ENCODE measurements around the gene CCDC124. TPM values are rescaled to one million over a fixed set of nuclear protein-coding genes. Genes with fewer than 3 reads are reported as not detected.
A peak's percentile ranks its signal among the peaks of the same experiment; 100 is the strongest.

The CCDC124 gene
- total RNA-seq, 1 donor from 2014 or later = 122 TPM

- no peak overlapping the region for H3K27ac Mint-ChIP-seq (ENCODE audit: unreplicated experiment)
- H3K4me1 Mint-ChIP-seq = peaks cover 9% of the 10 kb centered on the region
- TF ChIP-seq CTCF (conservative IDR thresholded peaks at IDR 0.05) = no peak
- no peak for DNase-seq (ENCODE audit: low read depth, low spot score)
- peaks cover 1% of the 10 kb centered on the region for H3K27me3 Mint-ChIP-seq (ENCODE audit: low read depth)
- H3K4me3 Mint-ChIP-seq = no peak overlapping the region
- H3K9me3 Mint-ChIP-seq = no peaks in the 10 kb centered on the region
- no peaks in the 10 kb centered on the region for H3K36me3 Mint-ChIP-seq (ENCODE audit: low read depth)
Measured at GRCh38 chr19:17937371-17937900, 4.6 kb downstream of the CCDC124 start.

- no peak overlapping the region for H3K27ac Mint-ChIP-seq (ENCODE audit: unreplicated experiment)
- H3K9me3 Mint-ChIP-seq = no peaks in the 10 kb centered on the region
- TF ChIP-seq CTCF (conservative IDR thresholded peaks at IDR 0.05) = peak; percentile 94
- peak; percentile 77 for DNase-seq (ENCODE audit: low read depth, low spot score)
- no peaks in the 10 kb centered on the region for H3K27me3 Mint-ChIP-seq (ENCODE audit: low read depth)
- H3K4me1 Mint-ChIP-seq = peaks cover 7% of the 10 kb centered on the region
- H3K4me3 Mint-ChIP-seq = peak overlapping the region; percentile 57
- no peaks in the 10 kb centered on the region for H3K36me3 Mint-ChIP-seq (ENCODE audit: low read depth)
Measured at GRCh38 chr19:17938092-17938845, 5.5 kb downstream of the CCDC124 start.

GRCh38 chr19:17942181-17942580 lies 9.4 kb downstream of the CCDC124 start:
- peaks cover 7% of the 10 kb centered on the region for H3K4me1 Mint-ChIP-seq
- no peaks in the 10 kb centered on the region for H3K9me3 Mint-ChIP-seq
- H3K27ac Mint-ChIP-seq (ENCODE audit: unreplicated experiment) = no peak overlapping the region
- DNase-seq (ENCODE audit: low read depth, low spot score) = no peak
- TF ChIP-seq CTCF (conservative IDR thresholded peaks at IDR 0.05) = no peak
- no peak overlapping the region for H3K4me3 Mint-ChIP-seq
- H3K36me3 Mint-ChIP-seq (ENCODE audit: low read depth) = no peaks in the 10 kb centered on the region
- peaks cover 5% of the 10 kb centered on the region for H3K27me3 Mint-ChIP-seq (ENCODE audit: low read depth)

GRCh38 chr19:17942582-17943273 lies 9.9 kb downstream of the CCDC124 start:
- Mint-ChIP-seq H3K36me3 (ENCODE audit: low read depth) (no peaks in the 10 kb centered on the region), H3K9me3 (no peaks in the 10 kb centered on the region), H3K27ac (ENCODE audit: unreplicated experiment) (no peak overlapping the region), H3K4me1 (peaks cover 11% of the 10 kb centered on the region), H3K4me3 (no peak overlapping the region), H3K27me3 (ENCODE audit: low read depth) (peaks cover 9% of the 10 kb centered on the region)
- no peak for TF ChIP-seq CTCF (conservative IDR thresholded peaks at IDR 0.05)
- DNase-seq (ENCODE audit: low read depth, low spot score) = no peak

GRCh38 chr19:17943274-17944221 lies 10.7 kb downstream of the CCDC124 start:
- no peak for DNase-seq (ENCODE audit: low read depth, low spot score)

More at GRCh38 chr19:17943274-17944221, 10.7 kb downstream of the CCDC124 start:
- Mint-ChIP-seq H3K4me1 (peaks cover 11% of the 10 kb centered on the region), H3K27me3 (ENCODE audit: low read depth) (peaks cover 9% of the 10 kb centered on the region), H3K4me3 (peak overlapping the region; percentile 51), H3K36me3 (ENCODE audit: low read depth) (no peaks in the 10 kb centered on the region), H3K9me3 (no peaks in the 10 kb centered on the region), H3K27ac (ENCODE audit: unreplicated experiment) (no peak overlapping the region)
- no peak for TF ChIP-seq CTCF (conservative IDR thresholded peaks at IDR 0.05)
